Naive thymus-derived CD8-positive, alpha-beta T cell (primary cell): ENCODE measurements around the gene PRKCD. TPM values are rescaled to one million over a fixed set of nuclear protein-coding genes. Genes with fewer than 3 reads are reported as not detected.

Experiments used
- ATAC-seq, 2 donors: fragments of 150-1000 bp; cut with Tn5 transposase in 1 of 2; sonication (Bioruptor Pico), chemical (Tn5 transposase) in 1 of 2; 1 replicate in 1 of 2; 2 replicates in 1 of 2; pipeline ENCODE4 v1.10.0; 2021; ENCODE audit warnings: mild to moderate bottlenecking in 2 of 2, moderate library complexity in 2 of 2
- POLR2A ChIA-PET: fragments of 350-600 bp; sonication (Branson Sonifier 250); formaldehyde crosslinking; loops from one replicate; lab custom pipeline; 2021; ENCODE audit warnings: antibody characterized with exemption; lab: Charles Lee
- DNase-seq, 10 donors: peaks; one replicate each; pipeline versions ENCODE4 v3.0.0 to v3.0.0-alpha.2; 2020 to 2022
- H3K27ac Mint-ChIP-seq, 10 donors: one replicate each; pipeline ENCODE4 v1.8.0; 2020 to 2022; ENCODE audit warnings: mild to moderate bottlenecking in 10 of 10, mixed read lengths in 10 of 10, moderate library complexity in 4 of 10, inconsistent platforms in 1 of 10
- H3K27me3 Mint-ChIP-seq, 5 donors: one replicate each; pipeline ENCODE4 v1.8.0; 2021 to 2022; ENCODE audit warnings: mixed read lengths in 5 of 5
- H3K36me3 Mint-ChIP-seq, 3 donors: one replicate each; pipeline ENCODE4 v1.8.0; 2020 to 2022; ENCODE audit warnings: mixed read lengths in 3 of 3, mild to moderate bottlenecking in 2 of 3, inconsistent platforms in 1 of 3
- H3K4me1 Mint-ChIP-seq, 4 donors: one replicate each; pipeline ENCODE4 v1.8.0; 2021 to 2022; ENCODE audit warnings: mixed read lengths in 4 of 4
- H3K4me3 Mint-ChIP-seq, 10 donors: one replicate each; pipeline ENCODE4 v1.8.0; 2020 to 2022; ENCODE audit warnings: mild to moderate bottlenecking in 10 of 10, mixed read lengths in 10 of 10, moderate library complexity in 6 of 10, inconsistent platforms in 1 of 10
- H3K9me3 Mint-ChIP-seq, 9 donors: one replicate each; pipeline ENCODE4 v1.8.0; 2020 to 2022; ENCODE audit warnings: mixed read lengths in 9 of 9, mild to moderate bottlenecking in 3 of 9, inconsistent platforms in 1 of 9, moderate library complexity in 1 of 9
- polyA plus RNA-seq, 3 donors: library from polyadenylated mRNA; unstranded; fragments of 300-500 nt; fragmentation: Illumina TruSeq; gene quantifications; one replicate each; pipeline ENCODE4 v1.2.3, GENCODE V29; 2021
- total RNA-seq, 8 experiments: library from RNA in 2 of 8; stranded (reverse) in 2 of 8; gene quantifications; one replicate each; pipeline ENCODE4 v1.2.3 and lab custom pipeline; 2021 to 2026

PRKCD gene
- total RNA-seq (10 to 100 TPM; 11.0 to 11.8 TPM), polyA plus RNA-seq (10 to 100 TPM in 2 of 3 donors, 1 to 10 TPM in 1; 5.5 to 12.2 (median 10.4) TPM), total RNA-seq (lab: John Stamatoyannopoulos, UW) (12.1 to 19.8 (median 15.2) reads per million in 6 experiments)

DNA sequence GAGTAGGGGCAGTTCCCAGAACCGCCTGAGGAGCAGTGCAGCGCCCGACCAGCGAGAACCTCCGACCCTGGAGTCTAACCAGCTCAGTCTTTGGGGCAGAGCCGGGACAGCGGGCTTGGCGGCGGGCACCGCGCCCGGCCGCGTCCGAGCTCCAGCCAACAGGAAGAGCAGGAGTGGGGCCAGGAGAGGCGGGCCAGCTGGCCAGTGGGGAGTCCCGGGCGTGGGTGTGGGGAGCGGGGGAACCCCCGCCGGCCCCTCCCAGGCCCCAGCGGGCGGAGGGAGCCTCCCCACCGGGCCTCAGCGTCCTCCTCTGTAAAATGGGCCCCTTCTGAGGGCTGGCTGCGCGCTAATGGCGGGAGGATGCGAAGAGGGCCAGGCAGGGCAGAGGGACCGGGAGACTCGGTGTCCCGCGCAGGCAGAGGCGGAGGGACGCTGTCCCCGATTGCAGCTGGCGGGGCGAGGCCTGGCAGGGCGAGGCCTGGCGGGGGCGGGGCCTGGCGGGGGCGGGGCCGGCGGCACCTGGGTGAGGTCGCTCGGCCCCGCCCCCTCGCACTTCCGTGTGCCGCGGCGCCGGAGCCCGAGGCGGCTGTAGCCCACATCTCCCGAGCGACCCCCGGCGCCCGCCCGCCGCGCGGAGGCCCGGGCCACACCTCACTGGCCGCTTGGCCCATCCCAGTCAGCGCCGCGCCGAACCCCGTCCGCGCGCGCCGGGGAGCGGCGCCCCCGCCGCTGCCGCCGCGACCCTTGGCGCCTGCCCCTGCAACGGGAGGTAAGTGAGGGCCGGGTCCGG, at the start of gene PRKCD:
TSS of gene PRKCD (plus strand) at position 550 of the 790 bp plus-strand sequence. CDS start 17,214 bp downstream, outside the sequence.
- peak; percentile 48 to 91 (median 72) for DNase-seq
- Mint-ChIP-seq H3K36me3 (no peaks in the 10 kb centered on the region), H3K9me3 (no peaks in the 10 kb centered on the region), H3K4me3 (peak within 1 kb of the TSS; percentile 81 to 93 (median 88)), H3K27ac (peak within 1 kb of the TSS; percentile 73 to 94 (median 86)), H3K27me3 (peaks cover 1 to 19% (median 6%) of the 10 kb centered on the region in 5 donors), H3K4me1 (peaks cover 18 to 47% (median 27%) of the 10 kb centered on the region in 4 donors)
- ATAC-seq: peak; percentile 73 to 79
- POLR2A ChIA-PET: interaction anchor here (1.2 to 2.4 kb wide), 3 partner anchors 30 to 36 kb away, joined by 3 to 7 read pairs (median 4); no protein-coding TSS in a partner anchor

DNA sequence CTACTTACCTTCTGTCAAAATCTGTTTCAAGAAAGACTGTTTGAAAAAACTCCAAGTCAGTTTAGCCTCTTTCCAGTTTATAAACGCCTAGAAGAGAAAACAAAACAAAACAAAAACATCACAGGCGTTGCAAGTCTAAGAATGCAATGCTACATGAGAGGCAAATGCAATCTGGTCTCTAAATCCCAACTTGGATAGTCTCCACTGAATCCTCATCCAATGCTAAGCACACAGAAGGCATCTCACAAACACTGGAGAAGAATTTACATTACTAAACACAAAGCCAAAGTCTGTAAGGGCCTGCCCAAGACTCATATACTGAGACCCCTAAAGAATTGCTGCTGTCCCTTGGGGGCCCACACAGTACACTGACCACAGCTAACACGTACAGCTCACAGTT, 49.2 kb upstream of the PRKCD start:
- ATAC-seq: no peak
- H3K36me3 Mint-ChIP-seq: peaks cover 0 to 48% (median 4%) of the 10 kb centered on the region in 3 donors
- no peaks in the 10 kb centered on the region for H3K9me3 Mint-ChIP-seq
- POLR2A ChIA-PET: no interaction called here
- H3K27me3 Mint-ChIP-seq: no peaks in the 10 kb centered on the region
- no peak overlapping the region for H3K4me3 Mint-ChIP-seq
- peak overlapping the region in 1 of 10 donors; percentile 46 for H3K27ac Mint-ChIP-seq
- H3K4me1 Mint-ChIP-seq: peaks cover 3 to 13% (median 6%) of the 10 kb centered on the region in 4 donors
- no peak for DNase-seq

DNA sequence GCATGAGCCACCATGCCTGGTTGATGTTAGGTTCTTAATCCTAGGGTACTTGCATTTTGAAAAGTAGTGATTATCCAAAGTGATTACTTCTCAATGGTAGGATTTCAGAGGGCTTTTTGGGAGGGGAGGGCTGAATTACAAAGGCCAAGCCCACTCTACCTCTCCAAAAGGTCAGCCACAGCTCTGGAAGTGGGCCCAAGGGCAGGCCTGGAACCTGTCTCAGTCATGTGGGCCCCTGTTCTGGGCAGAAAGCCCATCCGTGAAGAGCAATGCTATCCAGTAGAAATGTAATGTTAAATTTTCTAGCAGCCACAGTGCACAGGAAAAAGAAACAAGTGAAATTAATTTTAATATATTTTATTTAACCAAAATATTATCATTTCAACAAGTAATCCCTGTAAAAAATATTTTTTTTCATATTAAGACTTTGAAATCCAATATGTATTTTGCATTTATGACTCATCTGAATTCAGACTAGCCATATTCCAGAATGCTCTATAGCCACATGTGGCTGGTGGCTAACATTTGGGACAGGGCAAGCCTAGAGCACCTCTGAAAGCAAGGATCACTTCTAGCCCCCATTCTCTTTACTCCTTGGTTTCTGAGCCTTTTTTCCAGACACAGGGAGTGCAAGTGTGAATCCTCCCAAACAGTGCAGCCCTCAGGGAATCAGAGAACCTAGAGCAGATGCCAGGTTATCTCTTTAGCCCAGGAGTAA, 47.6 kb upstream of the PRKCD start:
- peaks cover 3 to 15% (median 6%) of the 10 kb centered on the region in 4 donors for H3K4me1 Mint-ChIP-seq
- no peaks in the 10 kb centered on the region for H3K9me3 Mint-ChIP-seq
- no peak overlapping the region for H3K4me3 Mint-ChIP-seq
- ATAC-seq: peak in 1 of 2 donors; percentile 26
- peaks cover 0 to 52% (median 14%) of the 10 kb centered on the region in 3 donors for H3K36me3 Mint-ChIP-seq
- POLR2A ChIA-PET: interaction anchor here (0.6 kb wide), 1 partner anchor 232 kb away, joined by 3 read pairs; no protein-coding TSS in a partner anchor
- H3K27me3 Mint-ChIP-seq: no peaks in the 10 kb centered on the region
- DNase-seq: no peak
- H3K27ac Mint-ChIP-seq: no peak overlapping the region

DNA sequence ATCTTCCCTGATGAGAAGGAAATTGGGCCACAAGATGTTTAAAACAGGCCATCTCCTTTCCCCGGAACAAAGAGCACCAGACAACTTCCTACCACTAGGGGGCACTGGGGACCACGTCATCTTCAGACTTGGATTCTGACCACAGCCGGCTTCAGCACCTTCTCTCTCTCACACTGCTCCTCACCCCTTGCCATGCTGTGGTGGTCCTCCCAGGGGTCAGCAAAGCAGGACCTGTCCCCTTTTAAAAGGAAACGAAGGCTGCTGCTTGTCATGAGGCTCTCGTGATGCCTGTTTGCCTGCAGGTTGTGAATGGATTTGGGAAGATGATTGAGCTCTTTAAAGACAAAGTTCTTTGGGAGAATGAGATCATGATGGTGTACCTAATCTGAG, 47.0 kb upstream of the PRKCD start:
- no peak overlapping the region for H3K27ac Mint-ChIP-seq

DNA sequence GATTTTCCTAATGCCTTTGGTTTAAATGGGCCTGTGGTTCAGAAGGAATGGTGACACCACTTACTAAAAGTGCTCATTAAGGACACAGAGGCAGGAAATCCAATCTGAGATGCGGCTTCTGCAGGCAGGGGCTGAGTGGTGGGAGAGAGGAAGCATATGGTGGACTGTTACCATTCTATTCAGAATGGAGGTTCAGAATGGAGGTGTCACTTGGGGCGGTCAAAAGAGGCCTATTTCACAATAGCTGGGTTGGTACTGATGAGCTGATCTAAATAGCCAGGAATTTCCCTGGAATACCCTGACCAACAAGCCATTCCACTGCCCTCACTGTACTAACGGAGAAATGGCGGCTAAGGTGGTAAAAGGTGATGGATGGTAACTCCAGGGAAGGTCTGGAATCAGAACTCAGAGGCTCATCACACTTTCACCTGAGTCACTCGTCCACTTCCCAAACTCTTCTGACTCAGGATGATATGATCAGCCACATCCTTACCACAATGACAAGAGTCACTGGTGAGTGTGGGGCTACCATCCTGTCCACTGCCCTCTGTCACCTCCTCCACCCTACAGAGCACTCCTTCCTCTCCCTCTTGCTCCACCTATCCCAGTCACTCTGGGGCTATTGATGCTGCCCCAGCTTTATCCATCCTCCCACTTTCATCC, 46.5 kb upstream of the PRKCD start:
- H3K4me1 Mint-ChIP-seq: peaks cover 0 to 7% (median 3%) of the 10 kb centered on the region in 4 donors
- H3K36me3 Mint-ChIP-seq: peaks cover 0 to 52% (median 12%) of the 10 kb centered on the region in 3 donors
- no peak overlapping the region for H3K27ac Mint-ChIP-seq
- POLR2A ChIA-PET: interaction anchor here (0.6 to 1.1 kb wide), 2 partner anchors 78 to 233 kb away, joined by 3 to 4 read pairs; no protein-coding TSS in a partner anchor
- no peaks in the 10 kb centered on the region for H3K9me3 Mint-ChIP-seq
- ATAC-seq: no peak
- no peaks in the 10 kb centered on the region for H3K27me3 Mint-ChIP-seq
- DNase-seq: no peak
- H3K4me3 Mint-ChIP-seq: no peak overlapping the region

More for the DNA sequence above, 47.0 kb upstream of the PRKCD start:
- Mint-ChIP-seq H3K36me3 (peaks cover 0 to 52% (median 15%) of the 10 kb centered on the region in 3 donors), H3K4me1 (peaks cover 3 to 13% (median 4%) of the 10 kb centered on the region in 4 donors), H3K9me3 (no peaks in the 10 kb centered on the region), H3K27me3 (no peaks in the 10 kb centered on the region), H3K4me3 (no peak overlapping the region)
- ATAC-seq (peak; percentile 89 to 97), DNase-seq (peak; percentile 61 to 91 (median 78))
- POLR2A ChIA-PET: interaction anchor here (0.6 kb wide), 1 partner anchor 233 kb away, joined by 3 read pairs; no protein-coding TSS in a partner anchor

DNA sequence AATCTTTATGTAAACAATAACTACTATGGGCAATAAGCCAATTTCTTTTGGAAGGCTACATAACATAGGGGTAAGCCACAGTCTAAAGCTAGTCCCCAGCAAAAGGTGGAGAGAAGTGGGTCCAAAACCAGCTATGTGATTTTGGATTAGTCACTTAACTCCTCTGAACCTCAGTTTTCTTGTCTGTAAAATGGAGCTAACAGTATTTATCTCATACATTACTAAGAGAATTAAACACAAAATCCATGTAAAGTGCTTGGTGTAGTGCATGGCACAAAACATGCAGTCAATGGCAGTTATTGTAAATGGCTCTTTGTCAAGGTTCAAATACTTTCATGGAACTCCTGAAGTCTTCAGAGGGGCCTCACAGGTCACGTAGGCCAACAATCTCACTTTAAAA, 44.1 kb upstream of the PRKCD start:
- peaks cover 0 to 54% (median 22%) of the 10 kb centered on the region in 3 donors for H3K36me3 Mint-ChIP-seq
- H3K9me3 Mint-ChIP-seq: no peaks in the 10 kb centered on the region
- no peak overlapping the region for H3K4me3 Mint-ChIP-seq
- no peaks in the 10 kb centered on the region for H3K27me3 Mint-ChIP-seq
- ATAC-seq: no peak
- peak overlapping the region in 1 of 10 donors; percentile 37 for H3K27ac Mint-ChIP-seq
- no peak for DNase-seq
- POLR2A ChIA-PET: interaction anchor here (1.7 kb wide), 1 partner anchor 13 kb away, joined by 4 read pairs; the partner anchor contains the start of gene RFT1
- peaks cover 0 to 3% (median under 1%) of the 10 kb centered on the region in 4 donors for H3K4me1 Mint-ChIP-seq

DNA sequence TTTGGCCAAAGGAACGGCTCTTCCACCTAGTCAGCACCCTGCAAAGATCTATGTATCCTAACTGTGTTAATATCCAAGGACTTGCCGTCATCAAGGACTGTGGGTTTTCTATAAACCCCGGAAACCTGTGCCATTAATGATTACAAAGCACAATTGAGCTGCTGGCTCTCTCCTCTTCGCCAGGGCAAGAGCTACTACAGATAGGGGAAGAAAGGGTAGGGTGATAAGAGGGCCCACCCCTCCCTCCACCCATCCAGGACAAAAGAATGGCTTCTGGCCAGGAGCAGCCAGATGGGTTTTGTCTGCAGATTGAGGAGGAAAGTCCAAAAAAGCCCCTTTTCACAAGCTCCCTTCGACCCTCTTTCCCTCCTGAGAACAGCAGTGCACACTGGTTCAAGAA, 40.7 kb upstream of the PRKCD start:
- ATAC-seq (no peak), DNase-seq (no peak)
- no peaks in the 10 kb centered on the region for H3K27me3 Mint-ChIP-seq
- POLR2A ChIA-PET: no interaction called here
- peaks cover 7 to 88% (median 30%) of the 10 kb centered on the region in 3 donors for H3K36me3 Mint-ChIP-seq
- H3K4me3 Mint-ChIP-seq: no peak overlapping the region
- no peaks in the 10 kb centered on the region for H3K9me3 Mint-ChIP-seq
- peaks cover 5 to 13% (median 9%) of the 10 kb centered on the region in 4 donors for H3K4me1 Mint-ChIP-seq
- peak overlapping the region in 2 of 10 donors; percentile 66 to 81 for H3K27ac Mint-ChIP-seq

DNA sequence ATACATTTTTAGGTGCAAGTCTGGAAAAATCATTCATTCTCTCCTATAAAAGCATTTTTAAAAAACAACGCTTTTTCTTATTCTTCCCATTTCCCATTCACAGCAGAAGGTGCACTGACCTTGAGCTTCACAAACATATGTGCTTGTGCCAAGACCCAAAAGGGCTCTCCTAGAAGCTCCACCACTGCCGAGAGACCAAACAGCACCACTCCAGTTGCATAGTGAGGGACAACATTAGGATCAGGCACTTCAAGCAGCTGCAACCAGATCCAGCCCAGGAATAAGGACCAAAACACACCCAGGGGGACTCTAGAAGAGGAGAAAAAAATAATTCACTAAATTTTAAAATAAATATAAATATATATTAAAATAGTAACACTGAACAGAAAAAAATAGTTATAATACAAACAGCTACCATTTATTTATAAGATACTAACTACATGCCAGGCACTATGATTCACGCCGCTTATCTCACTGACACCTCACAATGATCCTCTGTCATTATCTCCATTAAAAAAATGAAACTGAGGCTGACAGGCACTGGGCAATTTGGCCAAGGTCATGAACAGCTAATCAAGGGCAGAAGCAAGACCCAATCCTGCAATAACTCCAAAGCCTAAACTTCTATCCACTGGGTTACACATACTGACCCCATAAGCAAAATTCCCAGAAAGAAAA, 38.6 kb upstream of the PRKCD start:
- Mint-ChIP-seq H3K36me3 (peaks cover 7 to 89% (median 29%) of the 10 kb centered on the region in 3 donors), H3K4me3 (no peak overlapping the region), H3K27ac (no peak overlapping the region), H3K9me3 (no peaks in the 10 kb centered on the region), H3K27me3 (no peaks in the 10 kb centered on the region), H3K4me1 (peaks cover 6 to 24% (median 10%) of the 10 kb centered on the region in 4 donors)
- ATAC-seq: no peak
- DNase-seq: no peak
- POLR2A ChIA-PET: no interaction called here

DNA sequence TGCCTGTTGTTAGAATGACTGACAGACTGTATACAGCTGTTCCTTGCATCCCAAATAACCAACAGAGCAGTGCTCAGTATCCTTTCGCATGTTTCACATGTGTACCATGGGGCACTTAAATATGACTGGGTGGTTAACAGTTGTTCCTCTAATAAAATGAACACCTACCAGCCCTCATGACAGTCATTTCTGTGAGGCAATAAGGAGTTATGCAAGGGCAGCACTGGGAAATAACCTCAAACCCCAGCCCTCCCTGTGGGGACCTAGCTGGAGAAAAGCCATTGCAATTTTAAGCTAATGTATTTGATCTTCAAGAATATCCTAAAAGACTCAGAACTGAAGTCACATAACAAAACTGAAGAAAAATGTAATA, 38.1 kb upstream of the PRKCD start:
- H3K9me3 Mint-ChIP-seq: no peaks in the 10 kb centered on the region
- H3K4me3 Mint-ChIP-seq: no peak overlapping the region
- H3K27ac Mint-ChIP-seq: no peak overlapping the region
- ATAC-seq (no peak), DNase-seq (no peak)
- peaks cover 6 to 24% (median 10%) of the 10 kb centered on the region in 4 donors for H3K4me1 Mint-ChIP-seq
- POLR2A ChIA-PET: no interaction called here
- H3K36me3 Mint-ChIP-seq: peaks cover 7 to 84% (median 28%) of the 10 kb centered on the region in 3 donors
- no peaks in the 10 kb centered on the region for H3K27me3 Mint-ChIP-seq

DNA sequence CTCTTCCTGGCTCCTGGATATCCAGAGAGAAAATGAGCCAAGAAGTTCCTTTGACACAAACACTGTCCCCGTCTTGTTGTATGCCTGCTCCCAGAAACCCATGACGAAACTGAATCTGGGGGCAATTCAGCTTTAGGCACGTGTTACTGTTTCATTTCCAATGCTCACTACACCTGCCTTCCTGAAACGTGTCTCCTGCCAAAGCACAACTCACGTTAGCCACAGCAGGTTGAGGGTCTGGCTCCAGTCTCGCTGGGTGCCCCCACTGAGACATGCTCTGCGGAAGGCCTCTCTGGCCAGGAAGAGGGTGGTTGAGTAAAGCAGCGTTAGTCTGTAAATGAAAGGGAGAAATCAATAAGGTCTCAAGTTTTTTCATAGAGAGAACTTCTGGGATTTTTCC, 37.5 kb upstream of the PRKCD start:
- Mint-ChIP-seq H3K9me3 (no peaks in the 10 kb centered on the region), H3K27me3 (no peaks in the 10 kb centered on the region), H3K4me1 (peaks cover 6 to 27% (median 10%) of the 10 kb centered on the region in 4 donors), H3K27ac (no peak overlapping the region), H3K36me3 (peaks cover 7 to 78% (median 22%) of the 10 kb centered on the region in 3 donors), H3K4me3 (no peak overlapping the region)
- POLR2A ChIA-PET: no interaction called here
- DNase-seq: no peak
- no peak for ATAC-seq

DNA sequence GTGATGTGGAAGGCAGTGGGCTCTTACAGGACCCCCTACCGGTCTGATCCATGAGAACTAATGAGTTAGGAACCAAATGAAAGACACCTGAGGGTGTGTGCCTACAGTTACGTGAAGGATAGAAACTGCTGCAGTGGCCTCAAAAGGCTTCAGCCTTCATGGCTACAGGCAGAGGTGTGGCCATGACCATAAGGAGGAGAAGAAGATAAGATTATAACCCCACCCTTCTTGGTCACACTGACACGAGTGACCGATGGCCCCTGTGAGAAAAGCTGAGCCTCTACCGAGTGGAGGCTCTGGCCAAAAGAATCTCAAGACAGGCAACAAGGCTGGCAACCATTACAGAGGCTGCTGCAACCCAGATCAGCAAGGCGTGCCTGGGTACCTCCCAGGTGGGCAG, 37.1 kb upstream of the PRKCD start:
- H3K4me3 Mint-ChIP-seq: no peak overlapping the region
- no peaks in the 10 kb centered on the region for H3K9me3 Mint-ChIP-seq
- H3K27me3 Mint-ChIP-seq: no peaks in the 10 kb centered on the region
- H3K36me3 Mint-ChIP-seq: peaks cover 7 to 74% (median 21%) of the 10 kb centered on the region in 3 donors
- no peak for DNase-seq
- POLR2A ChIA-PET: no interaction called here
- H3K4me1 Mint-ChIP-seq: peaks cover 6 to 30% (median 12%) of the 10 kb centered on the region in 4 donors
- no peak for ATAC-seq
- H3K27ac Mint-ChIP-seq: no peak overlapping the region
